Superior temporal gyrus (tissue), 1 donor: ENCODE measurements around the gene SS18L1.
"Not testable (repeated sequence)": the region's sequence is repeated elsewhere in the genome, so short reads cannot be mapped to it uniquely, and the experiment has no call there.

Experiments used
- DNase-seq: peaks from one replicate; pipeline ENCODE4 v3.0.0-alpha.2; 2016; ENCODE audit errors: extremely low spot score

The SS18L1 gene, protein sequence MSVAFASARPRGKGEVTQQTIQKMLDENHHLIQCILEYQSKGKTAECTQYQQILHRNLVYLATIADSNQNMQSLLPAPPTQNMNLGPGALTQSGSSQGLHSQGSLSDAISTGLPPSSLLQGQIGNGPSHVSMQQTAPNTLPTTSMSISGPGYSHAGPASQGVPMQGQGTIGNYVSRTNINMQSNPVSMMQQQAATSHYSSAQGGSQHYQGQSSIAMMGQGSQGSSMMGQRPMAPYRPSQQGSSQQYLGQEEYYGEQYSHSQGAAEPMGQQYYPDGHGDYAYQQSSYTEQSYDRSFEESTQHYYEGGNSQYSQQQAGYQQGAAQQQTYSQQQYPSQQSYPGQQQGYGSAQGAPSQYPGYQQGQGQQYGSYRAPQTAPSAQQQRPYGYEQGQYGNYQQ

DNA sequence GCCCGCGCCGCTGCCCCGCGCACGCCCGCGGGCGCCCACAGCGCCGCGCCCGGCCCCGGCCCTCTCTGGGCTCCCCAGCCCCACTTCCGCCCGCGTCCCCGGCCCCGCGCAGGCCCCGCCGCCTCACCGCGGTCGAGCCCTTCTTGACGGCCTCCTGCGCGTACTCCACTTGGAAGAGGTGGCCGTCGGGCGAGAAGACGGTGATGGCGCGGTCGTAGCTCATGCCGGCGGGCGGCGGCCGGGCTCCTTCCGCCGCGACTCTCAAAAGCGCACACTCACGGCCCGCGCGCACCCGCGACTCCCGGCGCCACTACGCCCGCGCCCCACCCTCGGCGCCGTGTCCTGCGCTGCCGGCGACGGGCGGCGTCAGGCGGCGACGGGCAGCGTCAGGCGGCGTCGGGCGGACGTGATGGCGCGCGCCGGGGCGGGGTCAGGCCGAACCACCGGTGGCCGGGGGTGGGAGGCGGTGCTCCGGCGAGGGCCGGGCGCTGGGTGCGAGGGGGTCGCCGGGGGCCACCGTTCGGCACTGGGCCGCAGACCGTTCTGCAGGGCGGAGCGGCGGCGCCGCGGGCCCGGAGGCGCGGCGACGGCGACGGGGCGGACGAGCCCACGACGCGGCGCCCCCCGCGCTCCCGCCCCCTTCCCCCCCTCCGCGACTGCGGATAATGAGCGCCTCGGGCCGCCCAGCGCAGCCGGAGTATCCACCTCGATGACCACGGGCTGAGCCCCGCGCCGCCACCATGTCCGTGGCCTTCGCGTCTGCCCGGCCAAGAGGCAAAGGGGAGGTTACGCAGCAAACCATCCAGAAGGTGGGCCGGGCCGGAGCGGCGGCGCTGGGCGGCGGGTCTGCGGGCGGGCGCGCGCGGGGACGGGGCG, at the start of gene SS18L1, which contains the start of gene PSMA7:
SS18L1 (plus strand) TSS at position 689 of the 876 bp plus-strand sequence; CDS start at position 741, 52 bp downstream.
PSMA7 (minus strand) TSS at position 314 of the 876 bp plus-strand sequence; CDS start at position 223, 91 bp downstream.
- DNase-seq: peak; percentile 85

DNA sequence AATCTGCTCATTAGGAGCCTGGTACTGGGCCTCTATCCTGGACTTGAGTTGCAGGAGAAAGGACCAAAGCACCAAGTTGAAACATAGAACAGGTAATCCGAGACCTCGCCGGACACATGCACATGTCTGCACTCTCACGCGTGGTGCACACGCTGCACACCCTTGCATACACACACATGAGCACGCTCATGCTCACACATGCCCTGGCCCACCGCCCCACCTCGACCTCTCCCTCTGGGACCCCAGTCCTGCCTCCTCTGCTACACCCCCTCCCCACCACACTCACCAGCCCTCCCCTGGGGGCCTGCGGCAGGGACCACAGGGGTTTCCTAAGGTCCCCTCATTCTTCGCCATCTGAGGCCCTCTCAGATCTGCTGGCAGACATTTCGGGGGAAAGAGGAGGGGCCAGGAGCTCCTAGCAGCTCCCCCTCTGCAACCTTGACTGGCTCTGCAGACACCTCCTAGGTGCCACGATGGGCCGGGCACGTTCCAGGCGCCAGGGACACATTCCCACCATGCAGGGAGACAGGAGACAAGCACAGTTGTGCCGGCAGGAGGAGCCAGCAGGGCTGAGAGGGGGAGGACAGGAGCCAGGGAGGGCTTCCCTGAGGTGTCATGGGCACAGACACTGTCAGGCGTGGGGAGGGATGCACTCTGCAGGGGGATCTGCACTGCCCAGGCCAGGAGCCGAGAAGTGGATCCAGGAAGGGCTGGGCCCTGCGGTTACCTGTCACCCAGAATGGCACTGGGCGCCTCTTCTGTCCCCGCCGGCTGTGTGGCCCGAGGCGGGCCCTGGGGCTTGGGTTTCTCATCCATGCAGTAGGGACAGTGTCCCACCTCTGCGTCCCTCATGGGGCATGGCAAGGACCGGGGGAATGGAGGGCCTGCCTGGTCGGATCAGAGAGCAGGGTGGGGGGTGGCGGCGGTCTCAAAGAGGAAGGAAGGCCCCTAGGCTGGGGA, 46.9 kb upstream of the SS18L1 start:
- DNase-seq: no peak

DNA sequence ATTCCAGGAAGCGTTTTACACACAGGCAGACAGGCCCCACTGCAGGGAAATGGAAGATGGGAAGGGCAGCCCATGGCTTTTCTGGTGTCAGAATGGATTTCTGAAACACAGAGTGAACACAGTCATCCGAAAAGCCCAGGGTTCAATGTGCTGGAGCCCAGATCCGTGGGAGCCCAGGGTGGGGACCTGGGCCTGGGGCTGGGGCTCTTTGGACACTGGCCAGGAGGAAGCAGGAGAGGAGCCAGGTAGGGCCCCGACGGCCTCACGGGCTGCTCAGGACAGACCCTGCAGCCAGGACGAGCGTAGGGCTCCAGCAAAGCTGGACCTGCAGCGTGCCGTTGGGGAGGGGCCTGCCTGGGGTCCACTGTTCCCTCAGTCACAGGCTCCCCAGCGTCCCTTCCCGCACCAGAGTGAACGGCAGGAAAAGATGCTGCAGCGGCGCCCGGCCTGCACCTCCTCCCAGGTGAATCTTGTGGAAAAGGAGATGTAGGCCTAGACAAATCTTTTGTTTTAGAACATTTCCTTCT, 45.6 kb upstream of the SS18L1 start:
- DNase-seq: no peak

DNA sequence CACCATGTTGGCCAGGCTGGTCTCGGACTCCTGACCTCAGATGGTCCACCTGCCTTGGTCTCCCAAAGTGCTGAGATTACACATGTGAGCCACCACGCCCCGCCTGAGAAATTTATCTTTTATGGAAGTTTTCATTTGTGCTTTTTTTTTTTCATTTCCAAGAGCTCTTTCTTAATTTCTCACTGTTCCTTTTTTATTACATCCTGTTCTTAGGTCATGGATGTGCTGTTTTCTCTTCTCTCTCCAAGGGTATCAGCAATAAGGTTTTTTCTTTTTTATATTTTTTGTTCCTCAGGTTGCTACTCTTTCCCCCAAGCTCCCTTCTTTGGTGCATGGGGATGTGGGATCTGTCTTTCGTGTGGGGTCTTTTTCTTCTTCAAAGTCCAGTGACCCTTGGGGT, 42.5 kb upstream of the SS18L1 start:
- DNase-seq: no peak

DNA sequence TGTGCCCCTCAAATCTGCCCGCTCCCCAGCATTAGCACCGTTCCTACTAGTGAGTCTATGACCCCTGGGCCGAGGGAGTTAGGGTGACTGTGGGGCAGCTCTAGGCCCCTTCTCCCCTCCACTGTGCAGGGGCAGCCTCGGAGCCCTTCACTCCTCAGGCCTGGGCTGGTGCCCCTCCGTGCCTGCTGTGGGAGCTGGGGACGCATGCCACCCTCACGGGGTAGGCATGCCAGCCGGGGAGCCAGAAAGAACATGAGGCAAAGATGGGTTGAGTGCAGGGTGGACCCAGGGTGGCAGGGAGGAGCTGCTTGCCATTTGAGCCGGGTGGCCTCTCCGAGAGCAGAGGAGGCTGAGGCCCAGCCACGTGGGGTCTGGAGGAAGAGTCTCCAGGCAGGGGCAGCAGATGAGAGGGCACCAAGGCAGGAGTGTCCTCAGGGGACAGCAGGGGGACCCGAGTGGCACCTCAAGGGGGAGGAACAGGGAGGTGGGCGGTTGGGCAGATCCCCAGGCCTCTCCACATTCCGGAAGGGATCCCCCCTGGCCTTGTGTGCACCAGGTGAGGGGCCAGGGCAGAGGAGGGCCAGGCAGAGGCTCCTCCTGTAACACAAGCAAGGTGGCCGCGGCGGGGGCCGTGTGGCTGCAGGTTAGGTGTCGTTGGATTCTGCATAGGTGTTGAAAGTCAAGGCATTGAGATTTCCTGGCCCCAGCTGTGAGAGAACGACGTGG, 39.9 kb upstream of the SS18L1 start:
- no peak for DNase-seq

DNA sequence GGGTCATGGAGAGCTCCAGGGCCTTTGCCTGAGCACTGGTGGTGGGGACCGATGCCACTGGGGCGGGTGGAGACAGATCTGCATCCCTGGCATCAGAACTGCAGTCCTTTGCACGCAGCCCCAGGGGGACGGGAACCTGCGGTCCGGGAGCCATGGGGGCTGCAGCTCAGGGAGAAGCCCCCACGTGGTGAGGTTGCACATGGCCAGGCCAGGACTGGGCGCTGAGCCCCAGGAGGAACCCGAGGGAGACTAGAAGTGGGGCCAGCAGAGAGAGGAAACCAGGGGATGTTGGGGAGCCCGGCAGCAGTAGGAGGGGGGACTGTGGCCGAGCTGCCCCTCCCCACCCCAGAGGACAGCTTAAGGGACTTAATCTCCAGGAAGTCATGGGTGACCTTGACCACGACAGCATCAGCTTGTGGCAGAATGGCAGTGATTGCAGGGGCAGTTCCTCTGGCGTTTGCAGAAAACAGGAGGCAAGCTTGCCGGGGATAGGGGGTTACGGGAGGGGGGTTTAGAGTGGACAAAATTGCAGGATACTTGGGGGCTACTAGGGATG, 39.3 kb upstream of the SS18L1 start:
- DNase-seq: no peak

DNA sequence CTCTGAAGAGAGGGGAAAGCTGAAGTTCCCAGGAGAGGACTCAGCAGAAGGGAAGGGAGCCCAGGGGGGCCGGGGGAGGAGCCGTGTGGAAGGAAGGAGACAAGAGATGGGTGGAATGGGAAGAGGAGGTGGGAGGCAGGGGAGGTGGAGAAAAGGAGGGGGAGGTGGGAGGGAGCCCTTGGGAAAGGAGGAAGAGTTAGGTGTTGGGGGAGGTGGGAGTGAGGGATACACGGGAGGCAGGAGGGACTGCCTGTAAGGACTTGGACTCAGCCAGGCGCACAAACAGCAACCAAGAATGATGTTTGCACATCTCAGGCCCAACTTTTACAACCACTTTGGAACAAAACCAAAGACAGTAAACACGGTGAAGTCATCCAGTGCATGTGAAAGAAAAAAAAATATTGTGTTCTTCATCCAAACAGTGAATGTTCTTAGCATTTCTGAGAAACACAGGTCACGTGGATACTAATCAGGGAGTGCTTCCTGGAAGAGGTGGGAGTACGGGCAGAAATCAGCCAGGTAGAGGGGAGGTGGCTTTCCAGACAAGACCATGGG, 38.7 kb upstream of the SS18L1 start:
- DNase-seq: no peak

DNA sequence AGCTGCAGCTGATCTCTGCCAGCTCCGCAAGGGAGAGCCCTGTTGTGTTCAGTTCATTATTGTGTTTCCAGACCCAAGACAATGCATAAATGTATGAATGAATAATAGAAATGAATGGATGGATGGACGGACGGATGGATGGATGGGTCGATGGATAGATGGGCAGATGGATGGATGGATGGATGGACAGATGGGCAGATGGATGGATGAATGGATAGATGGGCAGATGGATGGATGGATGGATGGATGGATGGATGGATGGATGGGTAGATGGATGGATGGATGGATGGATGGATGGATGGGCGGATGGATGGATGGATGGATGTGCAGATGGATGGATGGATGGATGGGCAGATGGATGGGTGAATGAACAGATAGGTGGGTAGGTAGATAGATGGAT, 38.0 kb upstream of the SS18L1 start:
- no peak for DNase-seq

DNA sequence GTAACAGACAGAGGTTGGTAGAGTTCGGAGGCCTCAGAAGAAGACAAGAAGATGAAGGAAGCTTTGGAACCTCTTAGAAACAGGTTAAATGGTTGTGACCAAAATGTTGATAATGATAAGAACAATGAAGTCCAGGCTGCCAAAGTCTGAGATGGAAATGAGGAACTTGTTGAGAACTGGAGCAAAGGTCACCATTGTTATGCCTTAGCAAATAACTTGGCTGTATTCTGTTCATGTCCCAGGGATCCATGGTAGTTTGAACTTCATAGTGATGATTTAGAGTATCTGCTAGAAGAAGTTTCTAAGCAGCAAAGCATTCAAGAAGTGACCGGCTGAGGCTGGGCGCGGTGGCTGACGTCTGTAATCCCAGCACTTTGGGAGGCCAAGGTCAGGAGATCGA, 32.4 kb upstream of the SS18L1 start:
- DNase-seq: no peak

DNA sequence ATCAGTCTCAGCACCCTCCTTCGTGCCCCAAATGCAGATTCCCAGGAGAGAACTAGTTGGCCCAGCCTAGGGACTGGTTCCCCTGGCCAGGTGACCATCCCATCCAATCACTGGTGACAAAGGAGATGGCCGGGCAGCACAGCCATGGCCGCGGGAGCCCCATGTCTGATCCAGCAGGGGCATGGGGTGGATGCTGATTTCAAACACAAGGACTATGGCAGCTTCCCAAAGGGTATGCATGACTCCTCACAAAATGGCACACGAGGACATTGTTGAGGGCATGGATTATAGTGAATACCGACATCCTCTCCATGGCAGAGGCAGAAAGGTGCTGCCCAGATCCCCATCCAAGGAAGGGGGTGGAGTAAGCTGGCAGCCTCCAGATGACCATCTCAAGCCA, 31.2 kb upstream of the SS18L1 start:
- DNase-seq: no peak

DNA sequence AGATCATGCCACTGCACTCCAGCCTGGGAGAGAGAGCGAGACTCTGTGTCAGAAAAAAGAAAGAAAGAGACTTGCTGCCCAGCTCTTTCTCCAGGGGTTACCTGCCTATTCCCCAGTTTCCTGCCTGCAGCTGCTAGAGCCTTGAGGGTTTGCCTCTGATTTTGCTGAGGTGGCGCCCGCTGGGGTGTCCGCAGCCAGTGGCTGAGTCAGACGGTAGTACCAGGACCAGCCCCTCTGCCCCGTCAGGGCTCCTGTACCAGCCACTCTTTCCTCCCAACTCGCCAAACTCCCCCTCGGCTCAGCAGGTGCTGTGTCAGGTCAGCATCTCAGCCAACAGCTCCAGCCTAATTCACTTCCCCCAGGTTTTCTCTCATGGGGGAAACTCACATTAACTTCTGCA, 28.7 kb upstream of the SS18L1 start:
- no peak for DNase-seq

DNA sequence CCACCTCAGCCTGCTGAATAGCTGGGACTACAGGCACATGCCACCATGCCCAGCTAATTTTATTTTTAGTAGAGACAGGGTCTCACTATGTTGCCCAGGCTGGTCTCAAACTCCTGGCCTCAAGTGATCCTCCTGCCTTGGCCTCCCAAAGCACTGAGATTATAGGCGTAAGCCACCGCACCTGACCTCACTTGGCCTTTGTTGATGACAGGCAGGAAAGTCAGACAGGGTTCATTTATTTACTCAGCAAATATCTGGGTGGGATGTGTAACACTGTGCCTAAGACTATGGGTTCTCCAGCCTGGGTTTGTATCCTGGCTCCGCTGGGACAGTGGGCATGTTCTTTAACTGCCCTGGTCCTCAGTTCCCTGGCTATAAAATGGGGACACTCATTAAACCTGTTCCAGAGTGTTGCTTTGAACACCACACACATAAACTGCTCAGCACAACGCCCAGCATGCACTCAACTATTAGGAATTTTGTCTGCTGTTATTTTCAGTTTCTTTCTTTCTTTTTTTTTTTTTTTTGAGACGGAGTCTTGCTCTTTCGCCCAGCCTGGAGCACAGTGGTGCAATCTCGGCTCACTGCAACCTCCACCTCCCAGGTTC, 27.7 kb upstream of the SS18L1 start:
- DNase-seq: not testable (repeated sequence)

DNA sequence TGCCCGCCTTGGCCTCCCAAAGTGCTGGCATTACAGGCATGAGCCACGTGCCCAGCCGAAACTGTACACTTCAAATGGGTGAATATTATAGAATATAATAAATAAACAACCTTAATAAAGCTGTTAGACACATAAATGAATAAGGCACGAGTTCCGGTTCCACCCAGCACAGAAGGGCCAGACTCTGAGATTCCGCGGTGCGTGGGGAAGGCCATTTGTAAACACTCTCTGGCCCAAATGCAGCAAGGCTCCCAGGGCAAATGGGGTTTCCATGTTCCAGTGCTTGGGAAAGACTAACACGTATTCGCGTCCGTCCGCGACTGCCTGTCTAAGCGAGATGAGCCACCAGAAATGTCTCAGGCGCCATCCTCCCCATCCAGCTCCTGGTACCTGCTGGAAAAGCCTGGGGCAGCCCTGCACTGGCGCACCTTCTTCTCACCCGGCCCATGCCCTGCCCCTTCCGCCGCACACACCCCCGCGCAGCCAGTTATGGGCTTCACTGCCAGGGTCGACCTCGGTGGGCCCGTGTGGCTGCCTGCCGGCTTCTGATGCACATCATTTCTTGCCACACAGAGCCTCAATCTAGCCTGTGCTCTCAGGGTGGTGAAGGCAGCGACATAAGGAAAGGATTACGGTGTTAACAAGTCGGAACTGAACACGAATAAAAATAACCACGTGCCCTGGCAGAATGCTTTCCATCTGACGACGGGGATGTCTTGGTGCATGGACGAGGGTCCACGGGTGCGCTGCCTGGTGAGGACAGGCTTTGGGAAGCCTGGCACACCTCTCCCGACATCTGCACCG, 26.8 kb upstream of the SS18L1 start:
- DNase-seq: no peak

DNA sequence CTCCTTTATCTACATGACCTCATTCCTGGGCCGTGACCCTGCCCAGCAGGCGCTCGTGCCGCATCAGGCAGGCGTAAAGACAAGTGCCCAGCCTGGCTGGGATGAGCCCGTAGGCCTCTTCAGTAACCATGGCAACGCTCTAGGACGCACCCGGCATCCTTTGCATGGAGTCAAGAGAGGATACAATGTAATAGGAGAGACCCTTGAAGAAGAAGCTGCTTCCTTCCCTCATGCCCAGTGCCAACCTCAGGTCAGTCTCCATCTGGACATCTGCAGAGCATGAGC, 26.3 kb upstream of the SS18L1 start:
- no peak for DNase-seq

DNA sequence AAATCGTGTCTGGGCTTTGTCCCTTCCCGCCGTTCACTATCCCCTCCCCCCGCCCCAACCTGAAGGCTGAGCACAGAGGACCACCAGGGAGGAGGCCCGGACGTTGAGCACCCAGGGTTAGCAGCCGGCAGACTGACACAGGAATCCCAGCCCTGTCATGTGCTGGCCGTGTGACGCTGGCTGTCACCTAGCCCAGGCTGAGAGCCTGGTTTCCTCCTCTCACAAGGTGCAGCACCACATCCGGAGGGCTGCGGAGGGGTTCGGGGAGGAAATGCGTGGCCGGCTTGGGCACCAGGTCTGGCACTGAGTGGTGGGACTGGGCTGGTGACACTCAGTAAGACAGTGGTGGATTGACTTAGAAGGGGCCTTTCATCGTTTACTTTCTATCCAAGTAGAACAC, 25.9 kb upstream of the SS18L1 start:
- DNase-seq: no peak

DNA sequence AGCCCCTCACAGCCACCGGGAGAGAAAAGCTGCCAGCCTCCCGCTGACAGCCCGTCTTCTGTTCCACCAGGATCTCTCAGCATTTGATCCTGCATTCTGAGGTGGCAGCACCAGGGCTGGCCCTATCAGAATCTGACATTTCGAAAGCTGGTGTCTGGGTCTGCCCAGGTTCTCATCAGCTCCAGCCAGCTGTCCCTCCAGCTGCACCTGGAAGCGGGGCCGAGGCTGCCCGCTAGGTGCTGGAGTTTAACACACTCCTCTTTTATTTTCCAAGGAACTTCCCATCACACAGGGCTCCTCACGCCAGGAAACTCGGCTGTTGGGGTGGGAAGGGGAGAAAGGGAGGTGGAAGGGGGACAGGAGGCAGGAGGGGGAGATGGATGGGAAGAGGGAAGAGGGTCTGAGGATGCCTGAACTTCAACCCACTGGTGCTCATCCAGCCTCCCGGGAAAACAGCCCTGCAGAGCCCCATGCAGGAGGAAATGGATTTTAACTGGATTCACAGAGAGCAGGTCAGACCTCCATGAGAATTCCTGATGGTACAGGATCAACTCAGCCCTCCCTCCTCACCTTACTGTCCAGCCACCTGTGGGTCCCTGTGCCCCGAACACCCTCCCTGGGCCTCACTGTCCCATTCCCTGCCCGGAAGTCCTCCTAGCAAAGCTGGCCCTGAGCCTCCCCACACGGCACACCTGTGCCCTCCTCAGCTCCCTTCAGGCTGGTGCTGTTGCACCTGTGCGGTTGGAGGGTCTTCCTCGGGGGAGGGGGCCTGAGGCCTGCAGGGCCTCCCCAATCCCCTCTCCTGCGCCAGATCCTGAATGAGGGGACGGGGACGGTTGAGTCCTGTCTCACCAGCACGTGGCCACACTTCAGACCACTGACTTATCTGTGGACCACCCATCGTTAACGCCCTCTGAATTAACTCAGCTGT, 25.2 kb upstream of the SS18L1 start:
- DNase-seq: no peak

DNA sequence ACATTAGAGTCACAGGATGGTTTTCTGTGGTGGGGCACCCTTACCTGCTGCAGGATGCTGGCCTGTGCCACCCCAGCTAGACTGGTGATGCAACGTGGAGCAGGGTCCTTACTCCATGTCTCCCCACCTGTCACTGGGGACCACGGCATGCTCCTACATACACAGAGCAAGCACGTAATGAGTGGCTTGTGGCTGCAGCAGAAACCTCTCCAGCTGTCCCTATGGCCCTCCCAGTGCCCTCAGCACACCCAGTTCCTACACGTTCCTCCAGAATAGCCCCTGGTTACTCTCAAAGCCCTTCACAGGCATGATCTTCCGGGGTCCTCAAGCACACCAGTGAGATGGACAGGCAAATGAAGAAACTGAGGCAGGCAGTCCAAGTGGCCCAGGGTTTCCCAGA, 24.5 kb upstream of the SS18L1 start:
- DNase-seq: no peak
